ENCODE data around the gene PSG5.
"Not testable (repeated sequence)": the region's sequence is repeated elsewhere in the genome, so short reads cannot be mapped to it uniquely, and the experiment has no call there.

Gene PSG5

GRCh38 chr19:43181869-43182771 lies 4.2 kb downstream of the PSG5 start:
- not testable (repeated sequence) for DNase-seq

DNA sequence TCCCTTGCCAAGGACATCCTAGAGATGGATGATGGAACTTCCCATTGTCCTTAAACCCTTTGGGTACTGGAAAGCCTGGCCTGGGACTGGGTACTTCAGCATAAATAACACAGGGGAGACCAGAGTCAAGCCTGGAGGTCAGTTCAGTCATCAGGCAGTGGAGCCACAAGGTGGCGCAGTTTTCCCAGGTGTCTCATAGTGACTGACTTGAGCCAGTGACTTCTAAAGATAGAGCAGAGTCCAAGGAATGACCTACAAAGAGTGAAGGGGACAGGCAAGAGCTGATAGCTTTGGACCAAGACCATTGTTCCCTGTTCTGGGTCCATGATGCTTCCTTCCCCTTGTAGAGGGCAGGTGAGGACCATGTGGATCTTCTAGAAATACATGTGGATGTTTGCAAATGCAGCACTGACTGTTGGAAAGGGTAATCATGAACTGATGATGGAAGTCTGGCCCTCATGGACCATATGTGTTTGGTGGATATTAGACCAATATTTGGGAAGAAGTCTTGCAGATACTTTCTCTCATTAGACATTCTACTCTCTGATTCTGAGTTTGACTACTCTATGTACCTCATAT lies 6.7 kb downstream of the PSG5 start:
- DNase-seq, result not testable (repeated sequence)

GRCh38 chr19:43178577-43178976 lies 7.8 kb downstream of the PSG5 start:
- not testable (repeated sequence) for DNase-seq

GRCh38 chr19:43165906-43166305 lies 20.4 kb downstream of the PSG5 start:
- DNase-seq, result not testable (repeated sequence)

GRCh38 chr19:43163135-43163534 lies 23.2 kb downstream of the PSG5 start:
- not testable (repeated sequence) for DNase-seq

- DNase-seq, result not testable (repeated sequence)
These were observed 24.1 kb downstream of the PSG5 start for GRCh38 chr19:43162261-43162660.

- DNase-seq, result no peak
These were observed 34.1 kb downstream of the PSG5 start for GRCh38 chr19:43152214-43152613.

GRCh38 chr19:43149788-43150187 lies 36.5 kb downstream of the PSG5 start:
- peak; percentile 97 for DNase-seq

DNA sequence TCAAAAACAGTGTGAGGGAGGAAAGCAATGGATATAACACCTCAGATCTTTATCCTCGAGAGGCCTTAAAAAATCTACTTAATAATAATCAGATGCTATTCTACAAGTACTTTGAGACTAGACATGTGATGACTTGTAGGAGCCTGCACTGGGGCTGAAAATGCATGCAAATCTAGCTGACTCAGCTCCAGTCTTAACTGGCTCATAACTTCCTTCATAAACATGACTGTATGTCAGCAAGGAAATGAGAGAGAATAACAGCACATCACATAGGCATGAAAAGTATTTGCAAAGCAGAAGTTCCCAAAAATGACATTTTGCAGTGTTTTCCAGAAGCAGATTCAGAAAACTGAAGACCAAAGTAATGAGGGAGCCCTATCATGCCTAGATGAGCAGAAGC lies 38.1 kb downstream of the PSG5 start:
- DNase-seq, result no peak

DNA sequence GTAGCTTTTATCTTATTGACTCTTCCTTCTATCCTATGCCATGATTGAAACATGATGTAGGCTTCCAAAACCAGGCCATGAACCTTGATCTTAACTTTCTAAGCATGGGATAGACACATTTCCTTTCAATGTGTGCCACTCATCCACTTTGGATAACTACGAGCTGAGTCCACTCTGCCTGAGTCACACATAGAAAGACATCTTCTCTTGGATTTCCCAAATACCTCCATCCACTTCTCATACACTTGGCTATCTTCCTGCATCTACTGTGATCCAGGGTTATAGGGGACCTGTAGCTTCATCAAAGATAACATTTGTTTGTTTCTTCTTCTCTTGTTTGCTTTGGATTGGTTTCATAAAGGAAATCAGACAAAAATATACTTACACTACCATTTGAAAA lies 44.6 kb downstream of the PSG5 start:
- DNase-seq, result not testable (repeated sequence)

GRCh38 chr19:43132696-43133095 lies 53.6 kb downstream of the PSG5 start:
- DNase-seq, result no peak

DNA sequence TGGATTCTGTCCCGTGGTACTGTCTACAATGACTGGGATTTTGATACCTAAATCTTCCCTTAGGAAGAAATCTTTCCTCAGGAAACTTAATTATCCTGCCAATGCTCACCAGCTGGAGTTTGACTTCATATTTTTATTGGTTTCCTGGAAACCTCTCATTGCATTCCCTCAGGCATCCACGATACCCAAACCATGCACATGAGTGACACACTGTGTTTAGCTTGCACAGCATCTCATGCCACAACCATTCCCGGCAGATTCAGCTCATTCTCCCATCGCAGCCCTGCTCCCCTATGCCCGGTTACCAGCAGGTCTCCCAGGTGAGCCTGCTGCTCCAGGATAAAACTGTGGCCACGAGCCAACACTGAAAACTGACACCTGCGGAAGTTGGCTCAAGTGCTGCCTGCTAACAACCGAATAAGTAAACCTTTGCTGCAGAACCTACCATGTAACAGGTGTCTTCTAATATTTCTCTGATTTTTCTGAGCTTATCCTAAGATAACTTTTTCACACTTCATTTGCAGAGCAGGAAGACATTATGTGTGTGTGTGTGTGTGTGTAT lies 55.0 kb downstream of the PSG5 start:
- peak; percentile 75 for DNase-seq

- DNase-seq, result not testable (repeated sequence)
These were observed 57.1 kb downstream of the PSG5 start for GRCh38 chr19:43129197-43129596.

GRCh38 chr19:43127336-43127735 lies 59.0 kb downstream of the PSG5 start:
- DNase-seq, result not testable (repeated sequence)

GRCh38 chr19:43126720-43127119 lies 59.6 kb downstream of the PSG5 start:
- DNase-seq, result no peak

DNA sequence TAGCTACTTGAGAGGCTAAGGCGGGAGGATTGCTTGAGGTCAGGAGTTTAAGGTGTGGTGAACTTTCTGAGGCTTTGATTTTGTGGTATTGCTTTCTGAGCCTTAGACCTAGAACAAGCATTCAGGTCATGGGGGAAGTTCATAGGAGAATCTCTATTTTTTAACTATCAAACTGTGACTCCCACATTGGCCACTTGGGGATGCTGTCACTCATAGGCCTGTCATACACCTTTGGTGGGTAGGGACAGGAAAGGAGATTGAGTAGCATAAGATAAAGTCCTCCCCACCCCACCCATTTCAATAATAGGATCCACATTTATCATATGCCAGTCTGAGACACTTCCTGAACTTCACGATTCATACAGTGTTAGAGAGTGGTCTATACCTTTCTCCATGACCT lies 62.0 kb downstream of the PSG5 start:
- DNase-seq, result no peak

DNA sequence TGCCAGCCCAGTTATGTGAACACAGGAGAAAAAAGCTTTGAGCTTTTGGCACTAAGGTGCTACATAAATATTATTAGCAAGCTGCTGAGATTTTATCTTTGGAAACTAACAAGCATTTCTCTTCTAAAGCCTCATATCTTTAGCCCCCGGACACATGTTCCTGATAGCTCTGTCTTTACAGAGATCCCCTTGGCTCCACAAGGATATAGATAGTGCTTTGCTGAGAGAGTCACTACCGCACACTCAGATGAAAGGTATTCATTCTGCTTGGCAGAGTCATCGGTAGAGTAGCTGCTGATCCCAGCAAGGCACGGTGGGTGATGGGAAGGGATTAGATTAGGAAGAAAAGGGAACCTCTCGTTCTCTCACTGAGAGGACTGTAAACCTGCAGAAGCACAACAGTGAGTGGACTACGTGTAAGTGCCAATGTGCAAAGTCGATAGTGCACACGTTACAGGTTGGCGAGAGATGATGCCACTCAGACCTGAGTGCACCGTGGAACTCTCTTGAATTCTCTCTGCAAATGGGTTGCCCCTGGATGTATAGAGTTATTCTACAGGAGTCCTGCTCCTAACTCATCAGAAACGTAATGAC lies 65.8 kb downstream of the PSG5 start:
- DNase-seq, result not testable (repeated sequence)

- not testable (repeated sequence) for DNase-seq
These were observed 66.8 kb downstream of the PSG5 start for GRCh38 chr19:43119526-43119925.

Data from NCI-H748 treated with DMSO at 0.1 percent for 48 hours (cell line).